Right renal cortex interstitium (tissue), 3 donors: ENCODE results near the gene RABGAP1L. TPM values are rescaled to one million over a fixed set of nuclear protein-coding genes. Genes with fewer than 3 reads are reported as not detected.
"Not testable (repeated sequence)": the region's sequence is repeated elsewhere in the genome, so short reads cannot be mapped to it uniquely, and the experiment has no call there.

Experiments
- DNase-seq, 3 donors: peaks; one replicate each; pipeline ENCODE4 v3.0.0-alpha.2; 2013; ENCODE audit warnings: low read depth in 3 of 3, low spot score in 2 of 3
- polyA plus RNA-seq, 3 donors: library from polyadenylated mRNA; unstranded; fragments of 120-200 nt; gene quantifications; one replicate each; pipeline ENCODE4 v1.2.1, GENCODE V29; 2013; ENCODE audit not compliant: insufficient read length in 3 of 3

RABGAP1L gene
- polyA plus RNA-seq = 10 to 100 TPM; 26.6 to 29.5 (median 29.4) TPM

- peak; percentile 74 to 92 (median 88) for DNase-seq
These were observed at the start of gene RABGAP1L for GRCh38 chr1:174159252-174160108. RABGAP1L (plus strand) TSS chr1:174159520.

- DNase-seq = no peak
These were observed 49.3 kb upstream of the RABGAP1L start for GRCh38 chr1:174110053-174110452.

GRCh38 chr1:174112489-174113162 is 46.7 kb upstream of the RABGAP1L start:
- no peak for DNase-seq

GRCh38 chr1:174114106-174114505 is 45.2 kb upstream of the RABGAP1L start:
- DNase-seq = no peak

GRCh38 chr1:174114788-174115448 is 44.4 kb upstream of the RABGAP1L start:
- DNase-seq = no peak

- DNase-seq = no peak
These were observed 43.3 kb upstream of the RABGAP1L start for GRCh38 chr1:174116042-174116441.

GRCh38 chr1:174118751-174119150 is 40.6 kb upstream of the RABGAP1L start:
- no peak for DNase-seq

- not testable (repeated sequence) for DNase-seq
These were observed 37.0 kb upstream of the RABGAP1L start for GRCh38 chr1:174122318-174122717.

- DNase-seq = no peak
These were observed 35.5 kb upstream of the RABGAP1L start for GRCh38 chr1:174123843-174124242.

- not testable (repeated sequence) for DNase-seq
These were observed 32.1 kb upstream of the RABGAP1L start for GRCh38 chr1:174127176-174127575.

- DNase-seq = no peak
These were observed 28.2 kb upstream of the RABGAP1L start for GRCh38 chr1:174131032-174131638.

- DNase-seq = no peak
These were observed 25.2 kb upstream of the RABGAP1L start for GRCh38 chr1:174134003-174134659.

- no peak for DNase-seq
These were observed 24.1 kb upstream of the RABGAP1L start for GRCh38 chr1:174135211-174135610.

- no peak for DNase-seq
These were observed 22.6 kb upstream of the RABGAP1L start for GRCh38 chr1:174136714-174137113.

- no peak for DNase-seq
These were observed 16.5 kb upstream of the RABGAP1L start for GRCh38 chr1:174142836-174143235.

- DNase-seq = not testable (repeated sequence)
These were observed 15.5 kb upstream of the RABGAP1L start for GRCh38 chr1:174143727-174144396.

- DNase-seq = not testable (repeated sequence)
These were observed 14.9 kb upstream of the RABGAP1L start for GRCh38 chr1:174144397-174144783.

GRCh38 chr1:174149216-174149615 is 10.1 kb upstream of the RABGAP1L start:
- no peak for DNase-seq

- no peak for DNase-seq
These were observed 8.8 kb upstream of the RABGAP1L start for GRCh38 chr1:174150499-174150898.

GRCh38 chr1:174152427-174152826 is 6.9 kb upstream of the RABGAP1L start:
- DNase-seq = no peak
